ENCODE data around the gene ANO7.
"Not testable (repeated sequence)": the region's sequence is repeated elsewhere in the genome, so short reads cannot be mapped to it uniquely, and the experiment has no call there.

The ANO7 gene

DNA sequence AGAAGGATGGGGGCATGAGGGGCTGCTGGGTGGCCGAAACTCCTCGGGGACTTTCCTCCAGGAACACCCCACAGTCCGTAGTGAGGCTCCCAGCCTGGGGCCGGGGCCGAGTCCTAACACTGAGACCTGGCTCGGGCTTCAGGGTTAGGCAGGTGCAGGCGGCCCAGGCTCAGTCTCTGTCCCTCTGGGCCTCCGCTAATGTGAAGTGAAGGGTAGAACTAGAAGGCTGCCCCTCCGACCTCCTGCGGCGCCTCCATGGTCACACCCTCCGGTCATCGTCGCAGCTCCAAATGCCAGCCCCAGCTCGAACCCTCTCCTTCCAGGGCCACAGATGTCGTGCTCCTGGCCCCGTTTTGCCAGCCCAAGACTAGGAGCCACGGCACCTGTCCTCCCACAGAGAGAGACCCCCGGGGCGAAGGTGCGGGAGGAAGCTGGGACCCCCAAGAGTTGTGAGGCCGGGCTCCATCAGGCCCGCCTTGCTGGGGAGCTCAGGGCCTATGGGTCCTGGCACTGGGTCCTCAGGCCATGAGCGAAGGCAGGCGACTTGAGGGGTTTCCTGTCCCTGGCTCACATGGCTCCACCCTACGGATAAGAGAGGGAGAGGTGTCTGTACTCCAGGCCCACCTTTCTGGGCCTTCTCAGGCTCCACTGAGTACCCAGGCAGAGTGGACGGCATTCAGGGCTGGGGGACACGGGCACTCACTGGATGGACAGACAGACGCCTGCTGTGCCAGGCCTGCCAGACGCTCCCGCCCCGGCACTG, 797 bp downstream of the ANO7 start:
- in situ Hi-C loops (cut with MboI; ENCODE audit: low sequenced_read_pairs) = no loop called here

DNA sequence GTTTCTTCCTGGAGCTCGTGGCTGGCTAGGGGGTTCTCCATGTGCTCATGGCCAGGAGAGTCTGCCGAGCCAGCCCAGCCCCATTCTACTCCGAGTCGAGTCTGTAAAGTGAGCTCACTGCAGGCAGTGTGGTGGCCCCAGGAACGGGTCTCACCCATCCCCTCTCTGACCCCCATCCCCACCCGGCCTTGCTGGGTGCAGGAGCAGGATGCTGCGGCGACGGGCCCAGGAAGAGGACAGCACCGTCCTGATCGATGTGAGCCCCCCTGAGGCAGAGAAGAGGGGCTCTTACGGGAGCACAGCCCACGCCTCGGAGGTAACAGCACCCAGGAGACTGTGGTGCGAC, 1.4 kb downstream of the ANO7 start:
- in situ Hi-C loops (cut with MboI; ENCODE audit: low sequenced_read_pairs) = no loop called here

DNA sequence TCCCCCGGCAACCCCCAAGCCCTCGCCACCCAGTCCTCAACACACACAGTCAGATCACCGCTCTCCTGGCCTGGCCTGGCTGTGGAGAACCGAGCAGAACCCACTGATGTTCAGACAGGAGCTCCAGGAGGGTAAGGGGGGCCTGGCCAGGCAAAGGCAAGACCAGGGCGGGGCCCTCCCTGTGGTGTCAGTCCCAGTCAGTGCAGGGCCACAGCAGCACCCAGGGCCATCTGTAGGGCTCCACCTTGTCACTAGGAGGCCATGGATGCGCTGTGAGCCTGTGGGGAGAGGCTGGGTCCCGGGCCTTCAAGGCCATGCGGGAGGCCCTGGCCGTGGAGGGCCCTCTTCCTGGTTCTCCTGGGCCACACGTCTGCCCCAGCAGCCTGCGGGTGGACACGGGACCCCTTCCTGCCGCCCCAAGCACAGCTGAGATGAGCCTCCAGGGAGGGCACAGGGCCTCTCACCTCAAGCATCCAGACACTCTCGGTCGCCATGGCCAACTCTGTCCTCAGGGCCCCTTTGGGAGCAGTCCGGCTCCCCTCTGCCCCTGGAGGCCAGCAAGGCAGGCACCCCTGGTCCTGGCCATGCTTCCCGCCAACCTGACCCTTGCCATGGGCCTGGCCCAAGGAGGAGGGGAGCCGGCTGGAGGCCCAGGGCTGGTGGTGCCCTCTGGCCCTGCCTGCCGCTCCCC, 2.0 kb downstream of the ANO7 start:
- in situ Hi-C loops (cut with MboI; ENCODE audit: low sequenced_read_pairs) = no loop called here

DNA sequence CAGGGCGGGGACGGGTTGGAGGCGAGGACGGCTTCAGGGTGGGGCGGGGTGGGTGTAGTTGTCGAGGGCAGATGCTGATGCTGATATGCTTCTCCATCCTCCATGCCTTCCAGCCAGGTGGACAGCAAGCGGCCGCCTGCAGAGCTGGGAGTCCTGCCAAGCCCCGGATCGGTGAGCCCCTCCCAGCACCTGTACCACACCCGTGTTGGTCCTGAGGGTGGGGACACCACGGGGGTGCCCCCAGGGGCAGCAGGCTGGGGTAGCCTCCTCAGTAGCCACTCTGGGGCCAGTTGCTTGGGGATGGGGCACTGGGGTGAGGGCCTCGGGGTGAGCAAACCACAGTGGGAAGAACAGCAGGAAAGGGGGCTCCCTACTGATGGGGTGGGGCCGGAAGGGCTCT, 2.6 kb downstream of the ANO7 start:
- in situ Hi-C loops (cut with MboI; ENCODE audit: low sequenced_read_pairs) = no loop called here

DNA sequence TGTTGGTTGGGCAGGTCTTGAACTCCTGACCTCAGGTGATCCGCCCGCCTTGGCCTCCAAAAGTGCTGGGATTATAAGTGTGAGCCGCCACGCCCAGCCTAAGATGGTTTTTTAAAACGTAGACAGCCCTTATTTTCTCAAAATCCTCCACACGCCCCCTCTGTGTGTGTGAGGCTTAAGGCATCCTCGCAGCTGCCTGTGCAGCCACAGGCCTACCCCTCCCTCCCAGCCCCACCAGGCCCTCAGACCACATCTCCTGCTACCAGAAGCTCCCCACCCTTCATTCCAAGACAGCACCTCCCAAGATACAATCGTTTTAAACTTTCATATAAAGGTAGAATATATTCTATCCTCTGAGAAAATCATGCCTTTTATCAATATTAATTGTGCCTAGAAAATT, 4.8 kb downstream of the ANO7 start:
- in situ Hi-C loops (cut with MboI; ENCODE audit: low sequenced_read_pairs) = no loop called here

DNA sequence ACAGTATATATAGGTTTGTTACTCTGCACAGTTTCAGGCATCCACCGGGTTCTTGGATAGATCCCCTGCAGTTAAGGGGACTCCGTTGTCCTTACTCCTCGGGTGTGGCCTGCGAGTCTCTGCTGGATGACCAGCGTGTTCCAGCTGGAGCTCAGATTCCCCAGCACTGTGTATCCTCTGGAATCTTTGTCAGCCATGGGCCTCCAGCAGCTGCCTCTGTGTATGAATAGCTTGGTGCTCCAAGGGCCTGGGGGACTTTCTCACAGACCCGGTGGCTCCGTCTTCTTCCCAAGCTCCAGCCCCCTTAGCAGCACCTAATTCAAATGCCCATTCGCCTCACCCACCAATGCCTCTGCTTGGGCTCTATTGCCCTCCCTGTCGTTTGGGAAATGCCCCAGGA, 6.3 kb downstream of the ANO7 start:
- in situ Hi-C loops (cut with MboI; ENCODE audit: low sequenced_read_pairs) = no loop called here

DNA sequence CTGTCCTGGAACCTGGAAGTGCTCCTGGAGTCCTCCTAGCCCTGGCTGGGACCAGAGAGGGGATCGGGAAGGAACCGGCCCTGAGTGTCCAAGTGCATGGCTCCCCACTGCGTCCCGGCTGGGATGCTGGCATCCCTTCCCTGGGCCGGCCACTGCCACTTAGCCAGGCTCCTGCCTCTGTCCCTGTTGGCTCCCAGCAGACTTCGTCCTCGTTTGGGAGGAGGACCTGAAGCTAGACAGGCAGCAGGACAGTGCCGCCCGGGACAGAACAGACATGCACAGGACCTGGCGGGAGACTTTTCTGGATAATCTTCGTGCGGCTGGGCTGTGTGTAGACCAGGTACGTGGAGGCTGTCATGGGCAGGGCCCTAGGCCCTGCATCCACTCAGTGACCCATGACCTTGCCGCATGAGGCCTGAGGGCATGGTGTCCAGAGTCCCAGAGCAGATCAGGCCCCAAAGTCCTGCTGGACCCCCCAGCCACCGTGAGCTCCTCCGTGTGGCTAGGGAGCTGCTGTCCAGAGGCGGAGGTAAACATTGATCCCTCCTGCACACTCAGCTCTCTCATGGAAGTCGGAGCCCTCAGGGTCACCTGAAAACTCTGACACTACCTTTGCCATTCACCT, 7.1 kb downstream of the ANO7 start:
- in situ Hi-C loops (cut with MboI; ENCODE audit: low sequenced_read_pairs) = no loop called here

DNA sequence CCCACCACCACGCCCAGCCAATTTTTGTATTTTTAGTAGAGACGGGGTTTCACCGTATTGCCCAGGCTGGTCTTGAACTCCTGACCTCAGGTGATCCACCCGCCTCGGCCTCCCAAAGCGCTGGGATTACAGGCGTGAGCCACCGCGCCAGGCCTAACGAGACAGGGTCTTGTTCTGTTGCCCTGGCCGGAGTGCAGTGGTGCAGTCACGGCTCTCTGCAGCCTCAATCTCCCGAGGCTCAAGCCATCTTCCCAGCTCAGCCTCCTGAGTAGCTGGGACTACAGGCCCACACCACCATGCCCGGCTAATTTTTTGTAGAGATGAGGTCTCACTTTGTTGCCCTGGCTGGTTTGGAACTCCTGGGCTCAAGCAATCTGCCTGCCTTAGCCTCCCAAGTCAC, 8.8 kb downstream of the ANO7 start:
- in situ Hi-C loops (cut with MboI; ENCODE audit: low sequenced_read_pairs) = not testable (repeated sequence)

DNA sequence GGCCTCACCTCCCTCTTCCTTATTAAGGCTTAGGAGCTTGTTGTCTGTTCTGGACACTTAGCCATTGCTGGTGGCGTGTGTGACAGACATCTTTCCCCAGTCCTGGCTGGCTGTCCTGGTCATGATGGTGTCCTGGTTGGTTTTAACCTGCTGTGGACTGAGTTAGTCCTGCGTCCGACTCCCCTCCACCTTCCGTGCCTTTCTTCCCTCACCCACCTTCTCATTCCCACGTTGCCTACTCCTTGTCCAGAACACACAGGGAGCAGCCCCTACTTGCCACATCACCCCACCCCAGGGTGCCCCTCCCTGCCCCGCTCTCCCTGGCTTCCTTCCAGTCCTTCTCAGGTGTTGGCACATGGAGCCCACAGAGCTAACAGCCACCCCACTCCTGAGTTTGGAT, 9.5 kb downstream of the ANO7 start:
- in situ Hi-C loops (cut with MboI; ENCODE audit: low sequenced_read_pairs) = no loop called here

DNA sequence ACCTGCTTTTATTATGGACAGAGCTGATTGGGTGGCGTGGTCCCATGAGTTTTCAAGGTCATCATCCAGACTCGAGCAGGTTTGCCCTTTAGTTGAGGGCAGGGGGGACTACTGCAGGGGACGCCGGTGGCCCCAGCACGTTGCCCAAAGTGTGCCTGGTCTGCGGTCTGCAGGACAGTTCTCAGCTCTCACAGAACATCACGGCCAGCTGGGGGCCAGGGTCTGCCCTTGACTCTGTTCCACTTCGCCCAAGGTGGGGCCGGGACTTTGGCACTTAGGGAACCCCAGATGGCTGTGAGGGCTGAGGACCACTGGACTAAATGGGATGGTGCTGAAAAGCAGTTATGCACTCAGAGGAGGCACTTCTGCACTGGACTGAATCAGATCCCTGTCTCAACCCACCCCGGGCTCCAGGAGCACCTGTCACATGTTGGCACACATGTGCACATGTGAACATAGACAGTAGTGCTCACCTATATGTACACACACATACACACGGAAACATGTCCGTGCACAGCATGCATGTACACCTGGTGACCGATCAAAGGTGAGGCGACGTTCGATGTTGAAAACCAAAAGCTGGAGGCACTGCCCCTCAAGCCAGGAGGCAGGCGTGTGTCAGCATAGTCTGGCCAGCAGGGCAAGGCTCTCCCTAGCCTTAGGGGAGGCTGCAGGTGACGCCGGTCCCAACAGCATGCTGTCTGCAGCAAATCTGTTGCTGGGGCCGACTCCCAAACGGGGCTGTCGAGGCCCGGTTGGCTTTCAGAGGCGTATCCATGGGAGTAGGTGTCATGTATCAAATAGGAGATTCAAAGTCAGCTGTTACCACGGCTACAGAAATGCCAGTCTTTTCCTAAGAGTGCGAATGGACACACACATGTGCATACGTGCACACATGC, 10.2 kb downstream of the ANO7 start:
- in situ Hi-C loops (cut with MboI; ENCODE audit: low sequenced_read_pairs) = no loop called here

DNA sequence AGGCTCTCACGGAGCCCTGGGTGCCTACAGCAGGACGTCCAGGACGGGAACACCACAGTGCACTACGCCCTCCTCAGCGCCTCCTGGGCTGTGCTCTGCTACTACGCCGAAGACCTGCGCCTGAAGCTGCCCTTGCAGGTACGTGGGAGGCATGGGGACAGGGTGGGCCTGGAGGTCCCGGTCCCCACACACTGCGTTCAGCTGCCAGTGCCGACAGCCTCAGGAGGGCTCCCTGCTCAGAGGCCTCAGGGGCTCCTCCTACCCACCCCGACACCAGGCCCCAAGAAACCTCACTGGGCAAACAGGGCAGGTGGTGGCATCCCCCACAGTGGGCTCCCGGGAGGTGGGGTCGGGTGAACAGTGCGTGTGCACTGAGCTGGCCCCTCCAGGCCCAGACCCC, 10.8 kb downstream of the ANO7 start:
- in situ Hi-C loops (cut with MboI; ENCODE audit: low sequenced_read_pairs) = no loop called here

DNA sequence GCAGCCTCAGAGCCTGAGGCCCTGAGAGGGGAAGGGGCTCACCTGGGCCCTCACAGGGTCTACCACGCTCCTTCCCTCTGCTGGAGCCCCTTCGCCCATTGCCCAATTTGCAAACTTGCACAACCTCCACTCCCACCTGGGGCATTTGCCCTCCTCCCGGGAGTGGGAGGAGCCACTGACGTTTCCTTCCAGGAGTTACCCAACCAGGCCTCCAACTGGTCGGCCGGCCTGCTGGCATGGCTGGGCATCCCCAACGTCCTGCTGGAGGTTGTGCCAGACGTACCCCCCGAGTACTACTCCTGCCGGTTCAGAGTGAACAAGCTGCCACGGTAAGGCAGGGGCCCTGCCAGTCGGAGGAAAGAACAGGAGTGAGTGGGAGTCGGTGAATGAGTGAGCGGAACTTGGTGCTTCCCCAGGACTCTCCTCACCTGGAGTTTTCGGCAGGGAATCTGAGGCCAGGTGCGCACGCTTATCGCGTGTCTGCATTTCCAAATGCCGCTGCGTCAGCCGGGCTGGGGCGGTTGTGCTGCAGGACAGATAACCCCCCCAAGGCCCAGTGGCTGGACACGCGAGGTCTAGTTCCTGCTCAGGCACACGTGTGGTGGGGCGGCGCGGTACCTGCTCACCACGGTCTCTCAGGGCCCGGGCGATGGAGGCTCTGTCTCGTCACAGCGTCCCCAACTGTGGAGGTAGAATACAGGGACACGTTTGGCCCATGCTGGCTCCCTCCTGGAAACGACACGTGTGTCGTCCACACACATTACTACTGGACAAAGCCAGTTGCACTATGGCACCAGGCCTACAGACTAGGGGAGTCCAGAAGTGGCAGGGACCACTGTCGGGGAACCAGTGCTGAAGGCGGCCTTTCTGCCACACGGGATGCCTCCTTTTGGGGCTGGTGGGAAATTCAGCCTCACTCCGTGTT, 11.7 kb downstream of the ANO7 start:
- in situ Hi-C loops (cut with MboI; ENCODE audit: low sequenced_read_pairs) = no loop called here

DNA sequence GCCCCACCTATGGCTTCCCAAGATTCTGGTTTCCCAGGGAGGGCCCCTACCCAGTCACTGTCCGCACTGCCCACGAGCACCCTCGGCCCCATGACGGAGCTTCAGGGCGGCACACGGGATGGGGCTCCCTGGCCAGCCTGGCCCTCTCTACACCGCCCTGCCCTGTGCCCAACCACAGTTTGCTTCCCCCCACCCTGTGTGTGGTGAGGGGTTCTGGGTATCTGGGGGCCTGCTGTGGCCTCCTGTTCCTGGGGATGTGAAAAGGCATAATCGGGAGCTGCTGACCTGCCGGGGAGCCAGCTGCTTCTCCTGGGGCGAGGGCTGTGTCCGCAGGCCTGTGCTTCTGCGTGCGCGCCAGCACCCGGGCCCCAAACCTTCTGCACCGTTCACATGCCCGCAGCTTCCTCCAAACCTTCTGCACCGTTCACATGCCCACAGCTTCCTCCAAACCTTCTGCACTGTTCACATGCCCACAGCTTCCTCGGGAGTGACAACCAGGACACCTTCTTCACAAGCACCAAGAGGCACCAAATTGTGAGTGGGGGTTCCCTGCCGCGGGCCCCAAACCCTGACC, 12.4 kb downstream of the ANO7 start:
- in situ Hi-C loops (cut with MboI; ENCODE audit: low sequenced_read_pairs) = no loop called here

DNA sequence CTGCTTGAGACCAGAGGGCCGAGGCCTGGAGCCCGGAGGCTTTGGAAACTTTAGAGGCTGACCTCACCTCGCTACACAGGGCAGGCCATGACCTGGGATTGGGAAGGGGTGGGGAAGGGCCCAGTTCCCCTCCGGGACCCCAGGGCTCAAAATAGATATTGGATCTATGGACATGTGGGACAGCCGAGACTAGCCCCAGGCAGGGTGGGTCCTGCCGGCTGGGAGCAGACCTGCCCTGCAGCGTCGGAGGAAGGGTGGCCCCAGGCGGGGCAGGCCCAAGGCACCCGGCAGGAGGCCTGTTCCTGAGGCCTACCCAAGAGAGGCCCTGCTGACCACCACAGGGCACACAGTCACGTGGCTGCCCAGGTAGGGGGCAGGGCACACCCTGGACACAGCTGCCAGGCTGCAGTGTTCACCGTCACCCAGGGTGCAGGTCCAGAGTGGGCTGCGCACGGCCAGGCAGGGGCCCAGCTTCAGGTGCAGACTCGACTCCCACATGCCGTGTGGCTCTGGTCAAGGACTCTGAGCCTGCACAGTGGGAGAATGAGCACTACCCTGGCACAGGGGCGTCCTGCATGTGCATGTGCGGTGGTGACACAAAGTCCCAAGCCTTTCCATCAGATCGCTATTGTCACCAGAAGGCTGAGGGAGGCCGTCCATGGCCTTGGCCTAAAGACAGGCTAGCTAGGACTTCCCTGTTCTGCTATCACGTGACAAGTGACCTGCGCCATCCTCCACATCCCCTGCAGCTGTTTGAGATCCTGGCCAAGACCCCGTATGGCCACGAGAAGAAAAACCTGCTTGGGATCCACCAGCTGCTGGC, 13.2 kb downstream of the ANO7 start:
- in situ Hi-C loops (cut with MboI; ENCODE audit: low sequenced_read_pairs) = no loop called here

DNA sequence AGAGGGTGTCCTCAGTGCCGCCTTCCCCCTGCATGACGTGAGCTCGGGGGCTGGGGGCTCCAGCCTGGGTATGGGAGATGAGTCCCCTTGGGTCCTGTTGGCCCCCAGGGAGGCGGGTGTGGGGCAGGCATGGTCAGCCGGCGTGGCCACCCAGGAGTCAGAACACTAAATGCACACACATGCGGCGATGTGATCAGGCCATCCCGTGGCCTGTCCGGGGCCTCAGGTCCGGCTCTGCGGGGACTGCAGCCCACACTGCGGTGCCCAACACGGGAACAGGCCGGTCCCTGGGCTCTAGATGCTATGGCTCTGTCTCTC, 13.8 kb downstream of the ANO7 start:
- in situ Hi-C loops (cut with MboI; ENCODE audit: low sequenced_read_pairs) = no loop called here

DNA sequence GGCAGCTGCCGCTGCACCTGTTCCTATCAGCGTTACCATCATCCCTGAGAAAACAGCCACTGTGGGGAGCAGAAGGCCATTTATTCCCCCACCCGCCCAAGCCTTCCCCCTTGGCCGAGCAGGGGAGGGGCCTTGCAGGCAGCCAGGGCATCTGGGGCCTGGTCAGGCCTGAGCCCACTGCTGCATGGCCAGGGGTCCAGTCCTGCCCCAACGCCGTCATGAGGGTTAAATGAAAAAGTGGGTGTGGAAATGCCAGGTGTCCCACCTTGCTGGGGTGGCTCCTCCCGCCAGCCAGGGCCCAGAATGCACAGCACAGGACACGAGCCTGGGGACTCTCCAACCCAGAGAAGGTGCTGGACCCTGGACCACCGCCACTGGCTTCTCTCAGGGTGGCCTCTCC, 14.2 kb downstream of the ANO7 start:
- in situ Hi-C loops (cut with MboI; ENCODE audit: low sequenced_read_pairs) = no loop called here

DNA sequence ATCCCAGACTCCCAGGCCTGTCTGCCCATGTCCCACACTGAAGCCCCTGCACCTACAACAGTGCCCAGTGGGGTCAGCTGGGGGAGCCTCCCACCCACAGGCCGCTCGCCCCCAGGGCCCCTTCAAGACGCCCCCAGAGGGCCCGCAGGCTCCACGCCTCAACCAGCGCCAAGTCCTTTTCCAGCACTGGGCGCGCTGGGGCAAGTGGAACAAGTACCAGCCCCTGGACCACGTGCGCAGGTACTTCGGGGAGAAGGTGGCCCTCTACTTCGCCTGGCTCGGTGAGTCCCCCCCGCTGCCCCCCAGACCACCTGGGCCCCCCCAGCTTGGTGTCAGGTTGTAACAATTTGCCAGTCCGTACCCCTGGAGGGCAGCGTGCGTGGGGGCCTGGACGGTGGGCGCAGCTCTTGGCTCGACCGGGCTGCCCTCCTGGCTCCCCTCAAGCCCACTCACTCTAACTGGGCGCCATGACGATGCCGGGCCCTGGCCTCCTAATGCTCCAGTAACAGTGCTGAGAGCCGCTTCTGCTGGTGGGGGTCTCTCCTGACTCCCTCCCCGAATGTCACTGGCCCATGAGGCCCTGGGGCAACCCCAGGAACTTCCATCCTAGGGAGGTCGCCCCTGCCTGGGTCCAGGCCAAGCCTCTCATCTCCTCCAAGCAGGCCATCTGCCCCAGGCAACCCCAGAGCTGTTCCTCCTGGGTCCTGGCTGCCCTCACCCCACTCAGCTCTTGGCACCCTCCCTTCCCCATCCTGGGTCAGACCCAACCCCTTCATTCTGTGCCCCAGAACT, 14.9 kb downstream of the ANO7 start:
- in situ Hi-C loops (cut with MboI; ENCODE audit: low sequenced_read_pairs) = no loop called here

DNA sequence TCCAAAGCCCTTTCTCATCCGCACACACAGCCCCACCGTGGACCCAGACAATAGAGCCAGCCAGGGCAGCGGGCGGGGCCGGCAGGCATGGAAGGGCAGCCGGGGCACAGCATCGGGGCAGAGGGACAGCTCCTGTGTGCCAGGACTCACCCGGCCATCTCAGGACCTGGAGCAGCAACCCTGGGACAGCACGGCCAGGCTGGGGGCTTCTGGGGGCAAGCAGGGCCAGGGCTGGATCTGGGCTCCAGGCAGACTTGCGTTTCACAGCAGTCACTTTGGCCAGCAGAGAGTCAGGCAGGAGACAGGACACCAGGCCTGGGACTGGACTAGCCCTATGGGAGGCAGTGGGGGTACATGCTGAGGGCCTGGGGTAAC, 15.5 kb downstream of the ANO7 start:
- in situ Hi-C loops (cut with MboI; ENCODE audit: low sequenced_read_pairs) = no loop called here

DNA sequence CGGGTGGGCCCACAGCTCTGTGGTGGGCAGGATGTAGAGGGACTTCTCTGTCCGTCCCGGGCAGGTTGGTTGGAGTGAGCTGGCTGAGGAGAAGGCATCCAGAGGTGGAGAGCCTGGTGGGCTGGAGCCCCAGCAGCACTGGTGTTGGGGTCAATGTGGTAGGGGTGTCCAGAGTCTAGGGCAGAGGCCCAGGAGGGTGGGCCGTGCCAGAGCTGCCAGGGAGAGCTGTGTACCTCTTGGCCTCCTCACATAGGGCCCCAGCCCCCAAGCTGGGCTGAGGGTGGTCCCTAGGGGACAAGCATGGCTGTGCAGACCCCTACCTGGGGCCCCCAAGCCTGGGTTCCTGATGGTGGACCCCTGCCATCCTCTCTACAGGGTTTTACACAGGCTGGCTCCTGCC, 16.0 kb downstream of the ANO7 start:
- in situ Hi-C loops (cut with MboI; ENCODE audit: low sequenced_read_pairs) = no loop called here
